ENCODE results near the gene VPS8.

VPS8 gene

GRCh38 chr3:184811999-184812661, at the start of gene VPS8:
VPS8 (plus strand) TSS chr3:184812166; CDS start chr3:184824633, 12,467 bp downstream.
- H3K9ac ChIP-seq = peak within 1 kb of the TSS; percentile 61
- peak; percentile 77 for TF ChIP-seq CTCF (IDR thresholded peaks at IDR 0.05)
- H3K4me3 ChIP-seq (ENCODE audit: low read depth, low read length) = peak within 1 kb of the TSS; percentile 96
- H3K27me3 ChIP-seq (ENCODE audit: control insufficient read depth, insufficient read depth, low read length) = no peaks in the 10 kb centered on the region
- no peak within 1 kb of the TSS for H3K27ac ChIP-seq
- no peaks in the 10 kb centered on the region for H3K4me1 ChIP-seq
- H3K79me2 ChIP-seq = peaks cover 2% of the 10 kb centered on the region
- H3K9me3 ChIP-seq (ENCODE audit: control insufficient read depth, low read length) = no peaks in the 10 kb centered on the region
- H3K4me2 ChIP-seq (ENCODE audit: low read length) = peak within 1 kb of the TSS; percentile 99
- no peaks in the 10 kb centered on the region for H3K36me3 ChIP-seq (ENCODE audit: control insufficient read depth, insufficient read depth, low read length)
- peak within 1 kb of the TSS; percentile 89 for H2AFZ ChIP-seq

- no peaks in the 10 kb centered on the region for H3K79me2 ChIP-seq
- no peak overlapping the region for H2AFZ ChIP-seq
- H3K27ac ChIP-seq = no peak overlapping the region
- no peaks in the 10 kb centered on the region for H3K4me1 ChIP-seq
- no peaks in the 10 kb centered on the region for H3K27me3 ChIP-seq (ENCODE audit: control insufficient read depth, insufficient read depth, low read length)
- H3K4me2 ChIP-seq (ENCODE audit: low read length) = no peak overlapping the region
- TF ChIP-seq CTCF (IDR thresholded peaks at IDR 0.05) = no peak
- no peaks in the 10 kb centered on the region for H3K36me3 ChIP-seq (ENCODE audit: control insufficient read depth, insufficient read depth, low read length)
- H3K9me3 ChIP-seq (ENCODE audit: control insufficient read depth, low read length) = no peaks in the 10 kb centered on the region
- no peak overlapping the region for H3K4me3 ChIP-seq (ENCODE audit: low read depth, low read length)
- no peak overlapping the region for H3K9ac ChIP-seq
These were observed 47.8 kb upstream of the VPS8 start for GRCh38 chr3:184764191-184764590.

GRCh38 chr3:184765047-184765729, 46.8 kb upstream of the VPS8 start:
- Histone ChIP-seq H3K36me3 (ENCODE audit: control insufficient read depth, insufficient read depth, low read length) (no peaks in the 10 kb centered on the region), H3K27ac (no peak overlapping the region), H3K9me3 (ENCODE audit: control insufficient read depth, low read length) (no peaks in the 10 kb centered on the region), H3K4me1 (no peaks in the 10 kb centered on the region), H3K79me2 (no peaks in the 10 kb centered on the region), H3K9ac (no peak overlapping the region), H3K4me3 (ENCODE audit: low read depth, low read length) (no peak overlapping the region), H2AFZ (no peak overlapping the region), H3K27me3 (ENCODE audit: control insufficient read depth, insufficient read depth, low read length) (no peaks in the 10 kb centered on the region), H3K4me2 (ENCODE audit: low read length) (no peak overlapping the region)
- no peak for TF ChIP-seq CTCF (IDR thresholded peaks at IDR 0.05)

- no peaks in the 10 kb centered on the region for H3K36me3 ChIP-seq (ENCODE audit: control insufficient read depth, insufficient read depth, low read length)
- H2AFZ ChIP-seq = no peak overlapping the region
- no peaks in the 10 kb centered on the region for H3K79me2 ChIP-seq
- no peak overlapping the region for H3K4me2 ChIP-seq (ENCODE audit: low read length)
- H3K4me1 ChIP-seq = no peaks in the 10 kb centered on the region
- H3K27me3 ChIP-seq (ENCODE audit: control insufficient read depth, insufficient read depth, low read length) = no peaks in the 10 kb centered on the region
- H3K4me3 ChIP-seq (ENCODE audit: low read depth, low read length) = no peak overlapping the region
- no peak overlapping the region for H3K27ac ChIP-seq
- no peak for TF ChIP-seq CTCF (IDR thresholded peaks at IDR 0.05)
- H3K9me3 ChIP-seq (ENCODE audit: control insufficient read depth, low read length) = no peaks in the 10 kb centered on the region
- H3K9ac ChIP-seq = no peak overlapping the region
These were observed 46.3 kb upstream of the VPS8 start for GRCh38 chr3:184765730-184766074.
